Lung microvascular endothelial cell (primary cell): ENCODE measurements around the gene TMEM62. TPM values are rescaled to one million over a fixed set of nuclear protein-coding genes. Genes with fewer than 3 reads are reported as not detected.

ENCODE experiments used
- DNase-seq, 2 donors: peaks; one replicate each; pipeline versions ENCODE4 v3.0.0 to v3.0.0-alpha.2; 2010; ENCODE audit warnings: low read depth in 2 of 2
- total RNA-seq: library from RNA; depleted of rRNA; stranded (reverse); fragments of >200 nt; gene quantifications from 2 replicates; pipeline ENCODE4 v1.2.1, GENCODE V29; 2014

The TMEM62 gene
- total RNA-seq, result 10.0 and 12.3 TPM in 2 replicates

DNA sequence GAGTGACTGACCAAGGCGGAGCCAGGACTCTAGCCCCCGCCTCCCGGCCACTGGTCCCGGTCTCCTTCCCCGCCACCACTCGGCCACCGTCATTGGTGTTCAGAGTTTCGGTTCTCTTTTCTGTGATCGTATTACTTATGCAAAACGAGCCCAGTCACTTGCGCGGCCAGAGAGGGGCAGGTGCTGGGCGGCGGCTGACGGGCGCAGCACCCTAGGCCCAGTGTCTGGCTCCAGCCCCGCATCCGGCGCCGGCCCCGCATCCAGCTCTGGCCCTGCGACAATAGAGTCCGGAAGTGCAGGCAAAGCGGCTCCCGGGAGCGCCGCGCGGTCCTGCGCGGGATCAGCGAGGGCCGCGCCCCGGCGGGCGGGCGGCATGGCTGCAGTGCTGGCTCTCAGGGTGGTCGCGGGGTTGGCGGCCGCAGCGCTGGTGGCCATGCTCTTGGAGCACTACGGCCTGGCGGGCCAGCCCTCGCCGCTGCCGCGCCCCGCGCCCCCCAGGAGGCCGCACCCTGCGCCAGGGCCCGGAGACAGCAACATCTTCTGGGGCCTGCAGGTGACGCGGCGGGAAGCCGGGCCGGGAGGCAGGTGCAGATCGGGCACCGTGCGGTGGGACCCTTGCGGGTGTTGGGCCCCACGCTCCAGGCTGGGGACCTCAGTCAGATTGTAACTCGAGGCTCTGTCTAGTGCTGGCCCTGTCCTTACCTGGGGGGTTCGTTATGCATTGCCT is at the start of gene TMEM62:
TMEM62 (plus strand) TSS at position 157 of the 727 bp plus-strand sequence; CDS start at position 374, 217 bp downstream.
- DNase-seq, result peak; percentile 66 to 78

DNA sequence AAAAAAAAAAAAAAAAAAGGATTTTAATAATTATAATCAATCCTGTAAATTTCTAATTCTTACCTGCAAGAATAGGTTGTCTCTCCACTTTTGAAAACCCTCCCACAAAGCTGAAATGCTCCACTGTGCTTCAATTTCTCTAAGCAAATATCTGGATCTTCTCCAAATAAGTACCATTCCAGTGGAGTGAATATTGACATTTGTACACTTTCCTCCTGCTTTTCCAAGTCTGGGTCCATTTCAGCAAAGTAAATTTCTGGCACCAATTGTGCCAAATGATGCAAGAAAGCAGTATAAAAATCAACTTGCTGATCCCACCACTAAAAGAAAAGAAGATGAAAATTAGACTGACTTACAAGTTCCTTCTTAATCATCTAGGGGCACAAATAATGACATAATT is 47.5 kb upstream of the TMEM62 start:
- DNase-seq, result no peak

DNA sequence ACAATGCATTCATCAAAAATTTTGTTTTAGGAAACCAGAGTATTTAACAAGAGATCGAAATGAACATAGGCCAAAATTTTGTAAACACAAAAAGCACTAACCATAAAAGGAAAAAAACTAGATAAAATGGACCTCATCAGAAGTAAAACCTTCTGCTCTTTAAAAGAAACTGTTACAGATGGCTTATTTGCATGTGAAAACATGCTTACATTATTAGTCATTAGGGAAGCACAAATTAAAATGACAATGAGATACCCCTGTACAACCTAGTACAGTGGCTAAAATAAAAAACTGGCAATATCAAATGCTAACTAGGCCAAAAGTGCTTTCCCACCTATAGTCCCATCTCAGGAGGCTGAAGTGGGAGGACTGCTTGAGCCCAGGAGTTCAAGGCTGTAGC is 46.8 kb upstream of the TMEM62 start:
- DNase-seq, result no peak

DNA sequence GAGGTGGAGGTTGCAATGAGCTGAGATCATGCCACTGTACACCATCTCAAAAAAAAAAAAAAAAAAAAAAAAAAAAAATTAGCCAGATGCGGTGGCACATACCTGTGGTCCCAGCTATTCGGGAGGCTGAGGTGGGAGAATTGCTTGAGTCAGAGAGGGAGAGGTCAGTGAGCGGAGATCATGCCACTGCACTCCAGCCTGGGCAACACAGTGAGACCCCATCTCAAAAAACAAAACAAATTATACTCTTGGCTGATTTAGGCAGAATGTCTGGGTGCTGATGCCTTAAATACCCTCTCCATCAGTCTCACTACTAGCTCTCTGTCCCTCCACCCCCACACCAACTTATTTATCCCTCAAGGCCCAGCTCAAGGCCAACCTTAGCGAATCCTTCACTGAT is 41.5 kb upstream of the TMEM62 start:
- DNase-seq, result no peak

DNA sequence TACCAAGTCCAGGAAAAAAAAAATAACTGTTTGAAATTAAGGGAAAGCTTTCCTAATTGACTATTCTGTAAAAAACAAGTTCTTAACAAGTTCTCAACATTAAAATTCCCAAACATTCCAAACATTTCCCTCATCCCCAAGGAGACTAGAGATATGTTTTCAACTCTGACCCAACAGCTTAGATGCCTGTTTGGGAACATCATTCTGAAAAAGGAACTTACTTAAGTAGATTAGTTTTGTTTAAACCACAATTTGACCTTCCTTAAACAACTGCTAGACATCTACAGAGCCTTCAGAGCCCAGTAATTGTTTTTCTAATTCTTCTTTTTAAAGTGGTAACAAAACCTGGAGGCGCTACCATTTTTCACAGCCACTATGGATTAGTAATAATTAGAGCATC is 40.4 kb upstream of the TMEM62 start:
- peak in 1 of 2 donors; percentile 38 for DNase-seq

DNA sequence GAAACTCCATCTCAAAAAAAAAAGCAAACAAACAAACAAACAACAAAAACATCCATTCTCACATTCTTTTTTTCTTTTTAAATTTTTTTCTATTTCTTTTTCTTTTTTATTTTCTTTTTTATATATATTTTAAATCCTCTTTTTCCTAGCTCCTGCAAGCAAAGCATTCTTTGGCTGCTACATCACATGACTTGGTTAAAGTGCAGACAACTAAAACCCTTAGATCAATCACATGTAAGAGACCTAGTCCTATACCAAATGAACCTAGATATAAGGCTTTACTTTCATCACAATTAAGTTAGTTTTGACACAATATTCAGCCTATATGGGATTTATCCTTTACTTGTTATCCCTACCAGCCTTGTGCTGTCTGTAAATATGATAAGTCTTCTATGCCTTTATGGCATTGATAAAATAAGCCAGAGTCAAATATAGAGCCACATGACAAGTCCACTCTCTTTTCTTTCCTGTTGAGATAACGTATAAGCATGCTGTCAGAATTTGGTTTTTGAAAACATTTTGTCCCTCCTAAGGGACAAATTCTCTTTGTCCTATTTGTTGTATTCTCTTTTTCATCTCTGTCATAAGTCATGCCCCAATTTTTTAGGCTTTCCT is 38.9 kb upstream of the TMEM62 start:
- DNase-seq, result no peak

DNA sequence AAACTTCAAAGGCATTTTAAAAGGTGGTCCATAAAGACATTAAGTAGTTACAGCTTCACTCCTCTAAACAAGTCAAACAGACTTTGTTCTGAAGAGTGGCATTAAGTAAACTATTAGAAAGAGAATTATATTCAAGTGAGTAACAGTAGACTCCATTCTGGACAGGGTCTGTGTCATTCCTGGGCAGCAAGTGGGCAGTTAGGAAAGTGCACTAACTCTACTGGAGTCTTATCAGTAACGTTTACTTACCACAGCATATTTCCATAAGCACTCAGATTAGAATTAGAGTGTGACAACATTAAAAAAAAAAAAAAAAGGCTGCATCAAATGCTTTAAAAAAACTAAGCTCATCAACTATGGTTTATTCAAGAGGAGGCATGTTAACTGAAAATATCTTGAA is 38.1 kb upstream of the TMEM62 start:
- no peak for DNase-seq

DNA sequence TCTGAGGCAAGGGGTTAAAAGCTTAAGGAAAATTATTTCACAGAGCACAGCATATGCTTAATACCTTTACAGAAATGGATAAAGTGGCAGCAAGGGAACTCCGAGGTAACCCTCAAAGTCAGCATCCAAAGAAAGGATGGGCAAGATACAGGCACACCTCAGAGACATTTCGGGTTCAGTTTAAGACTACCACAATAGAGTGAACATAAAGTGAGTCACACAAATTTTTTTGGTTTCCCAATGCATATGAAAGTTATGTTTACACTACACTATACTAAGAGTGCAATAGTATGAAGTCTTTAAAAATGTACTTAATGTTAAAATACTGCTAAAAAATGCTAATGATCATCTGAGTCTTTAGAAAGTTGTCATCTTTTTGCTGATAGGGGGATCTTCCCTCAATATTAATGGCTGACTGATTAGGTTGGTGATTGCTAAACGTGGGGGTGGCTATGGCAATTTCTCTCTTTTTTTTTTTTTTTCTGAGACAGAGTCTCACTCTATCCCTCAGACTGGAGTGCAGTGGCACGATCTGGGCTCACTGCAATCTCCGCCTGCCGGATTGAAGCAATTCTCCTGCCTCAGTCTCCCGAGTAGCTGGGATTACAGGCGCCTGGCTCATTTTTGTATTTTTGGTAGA is 37.6 kb upstream of the TMEM62 start:
- no peak for DNase-seq

DNA sequence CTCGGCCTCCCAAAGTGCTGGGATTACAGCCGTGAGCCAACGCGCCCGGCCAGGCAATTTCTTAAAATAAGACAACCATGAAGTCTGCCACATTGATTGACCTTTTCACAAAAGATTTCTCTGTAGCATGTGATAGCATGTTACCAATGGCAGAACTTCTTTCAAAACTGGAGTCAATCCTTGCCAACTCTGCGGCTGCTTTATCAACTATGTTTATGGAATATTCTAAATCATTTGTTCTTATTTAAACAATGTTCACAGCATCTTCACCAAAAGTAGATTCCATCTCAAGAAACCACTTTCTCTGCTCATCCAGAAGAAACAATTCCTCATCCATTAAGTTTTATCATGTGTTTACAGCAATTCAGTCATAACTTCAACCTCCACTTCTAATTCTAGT is 37.0 kb upstream of the TMEM62 start:
- no peak for DNase-seq

DNA sequence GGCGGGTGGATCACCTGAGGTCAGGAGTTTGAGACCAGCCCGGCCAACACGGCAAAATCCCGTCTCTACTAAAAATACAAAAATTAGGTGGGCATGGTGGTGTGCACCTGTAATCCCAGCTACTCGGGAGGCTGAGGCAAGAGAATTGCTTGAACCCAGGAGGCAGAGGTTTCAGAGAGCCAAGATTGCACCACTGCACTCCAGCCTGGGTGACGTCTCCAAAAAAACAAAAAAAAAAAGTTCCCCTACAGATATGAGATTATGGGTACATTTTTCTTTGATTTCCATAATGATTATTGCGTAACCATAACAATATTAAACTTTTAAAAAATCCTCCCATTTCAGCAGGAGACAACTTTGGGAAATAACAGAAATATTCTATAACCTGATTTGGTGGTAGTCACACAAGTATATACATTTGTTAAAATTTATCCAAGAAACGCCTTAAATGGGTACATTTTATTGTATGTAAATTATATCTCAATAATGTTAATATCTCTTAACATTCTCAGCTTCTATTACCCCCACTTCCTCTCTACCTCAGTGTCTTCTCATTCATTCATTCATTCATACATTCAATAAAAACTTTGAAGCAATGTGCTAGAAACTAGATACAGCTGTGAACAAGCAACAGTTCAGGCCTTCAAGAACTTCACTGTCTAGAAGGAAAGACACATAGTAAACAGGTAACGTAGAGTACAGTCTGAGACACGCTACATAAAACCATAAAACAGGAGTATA is 34.1 kb upstream of the TMEM62 start:
- DNase-seq, result no peak

DNA sequence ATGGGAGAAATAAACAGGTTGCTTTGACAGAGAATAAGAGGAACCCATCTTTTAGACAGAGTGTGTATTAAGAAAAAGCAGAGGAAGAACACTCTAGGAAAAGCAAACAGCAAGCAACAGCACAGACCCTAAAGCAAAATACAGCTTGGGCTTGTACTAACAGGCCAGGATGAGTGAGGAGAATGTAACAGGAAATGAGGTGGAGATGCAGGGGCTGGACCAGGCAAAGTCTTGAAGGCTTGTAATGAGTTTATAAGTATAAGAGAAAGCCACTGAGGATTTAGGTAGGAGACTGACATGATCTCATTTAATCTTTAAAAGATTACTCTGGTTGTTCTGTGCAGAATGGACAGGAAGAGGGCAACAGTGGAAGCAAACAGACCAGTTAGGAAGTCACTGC is 32.4 kb upstream of the TMEM62 start:
- DNase-seq, result peak in 1 of 2 donors; percentile 9

DNA sequence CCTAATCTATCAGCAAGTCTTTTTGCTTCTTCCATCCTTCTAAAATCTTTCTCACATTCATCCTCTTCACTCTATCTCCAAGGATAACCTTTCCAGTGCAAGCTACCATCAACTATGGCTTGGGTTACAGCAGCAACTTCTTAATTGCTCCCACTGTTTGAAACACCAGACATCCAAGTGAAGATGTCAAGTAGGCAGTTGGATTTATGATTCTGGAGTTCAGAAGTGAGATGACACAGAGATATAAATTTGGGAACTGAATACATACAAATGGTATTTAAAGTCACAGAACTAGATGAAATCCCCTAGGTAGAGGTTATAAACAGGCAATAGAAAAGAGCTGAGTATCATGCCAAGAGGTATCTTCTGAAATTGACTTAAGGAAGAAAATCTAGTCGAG is 31.2 kb upstream of the TMEM62 start:
- no peak for DNase-seq

DNA sequence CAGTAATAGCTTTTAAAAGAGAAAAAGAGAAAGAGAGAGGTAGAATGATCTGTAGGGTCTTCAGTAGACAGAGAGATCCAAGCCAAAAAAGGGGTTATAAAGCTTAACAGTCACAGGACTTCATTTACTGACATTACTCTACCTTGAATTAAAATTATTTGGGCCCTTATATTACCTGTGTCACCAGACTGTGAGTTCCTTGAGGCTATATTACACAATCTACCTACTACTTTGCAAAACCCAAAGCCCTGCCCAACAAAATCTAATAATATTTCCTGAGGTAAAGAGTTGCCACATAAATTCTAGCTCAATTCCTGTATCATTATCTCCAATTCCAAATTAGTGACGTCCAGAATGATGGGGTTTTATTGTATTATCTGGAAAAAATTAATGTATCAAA is 29.5 kb upstream of the TMEM62 start:
- DNase-seq, result no peak

DNA sequence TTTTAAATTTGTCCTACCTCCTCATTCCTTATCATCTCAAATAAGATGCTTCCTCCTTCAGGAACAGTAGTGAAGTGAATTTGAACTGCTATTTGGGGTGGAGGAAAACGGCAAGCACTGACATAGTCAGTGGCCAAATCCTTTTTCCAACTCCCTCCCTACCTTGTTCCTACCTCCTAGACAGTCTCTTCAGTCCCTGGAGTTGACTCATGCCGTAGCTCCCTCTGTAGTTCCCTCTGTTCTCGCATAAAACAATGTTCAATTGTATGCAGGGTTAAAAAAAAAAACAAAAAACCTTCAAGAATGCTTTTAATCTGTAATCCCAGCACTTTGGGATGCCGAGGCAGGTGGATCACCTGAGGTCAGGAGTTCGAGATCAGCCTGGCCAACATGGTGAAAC is 29.0 kb upstream of the TMEM62 start:
- peak in 1 of 2 donors; percentile 8 for DNase-seq

DNA sequence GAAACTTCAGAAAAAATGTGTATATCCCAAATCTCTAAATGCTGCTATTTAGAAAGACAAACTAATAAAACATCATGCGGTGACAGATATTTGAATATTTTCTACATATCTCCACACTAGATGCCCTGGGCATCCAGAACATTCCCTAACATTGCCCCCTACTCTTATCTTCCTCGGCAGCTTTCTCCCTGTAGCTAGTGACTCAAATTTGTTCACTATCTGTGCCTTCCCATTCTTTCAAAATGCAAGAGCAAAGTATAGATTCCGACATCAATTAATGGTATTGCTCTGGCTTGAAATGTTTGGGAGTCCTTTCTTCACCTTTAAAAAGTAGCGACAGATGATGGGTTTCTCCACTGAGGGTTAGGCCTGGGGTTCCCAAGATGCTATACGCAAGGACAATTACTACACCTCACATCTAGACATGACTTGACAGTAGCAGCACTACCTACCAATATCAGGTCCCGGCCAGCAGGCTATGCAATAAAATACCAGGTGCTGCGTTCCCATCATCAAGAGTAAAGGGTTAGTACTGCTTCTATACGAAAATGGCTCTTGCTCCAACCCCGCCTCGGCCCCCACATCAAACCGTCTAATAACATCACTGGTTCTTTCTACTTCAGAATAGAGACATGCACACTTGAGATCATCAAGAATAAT is 28.2 kb upstream of the TMEM62 start:
- DNase-seq, result peak; percentile 28 to 45

DNA sequence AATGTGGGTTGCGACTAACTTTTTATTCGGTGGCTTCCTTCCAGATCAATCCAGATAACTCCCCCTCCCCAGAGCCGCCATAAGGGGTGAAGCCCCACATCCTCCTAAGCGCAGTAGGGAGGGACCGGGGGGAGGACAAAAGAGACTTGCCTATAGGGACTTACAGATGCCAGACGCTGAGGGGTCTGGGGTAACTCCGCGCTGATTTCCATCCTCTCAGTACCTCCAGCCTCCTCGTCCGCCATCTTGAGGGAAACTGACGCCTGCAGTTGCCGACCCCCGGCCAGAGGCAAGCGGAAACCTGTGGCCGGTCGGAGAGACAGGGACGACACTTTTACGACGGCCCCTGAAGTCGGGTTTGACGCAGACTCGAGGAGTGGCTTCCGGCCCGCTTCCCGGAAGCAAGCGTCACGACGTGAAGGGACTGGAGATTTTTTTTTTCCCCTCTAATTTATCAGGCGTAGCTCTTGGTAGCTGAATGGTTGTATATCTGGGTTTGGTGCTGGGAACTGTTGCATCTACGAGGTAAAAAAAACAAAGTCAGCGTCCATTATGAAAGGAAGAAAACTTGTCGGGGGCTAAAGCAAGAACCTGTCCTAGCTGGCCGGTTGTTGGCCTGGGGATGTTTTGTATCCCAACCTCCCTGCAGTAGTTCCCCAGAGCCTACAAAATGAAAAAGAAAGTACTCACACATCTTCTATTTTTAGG is 27.5 kb upstream of the TMEM62 start, which contains the start of gene UBR1:
UBR1 (minus strand) TSS at position 261 of the 708 bp plus-strand sequence; CDS start at position 245, 16 bp downstream.
- DNase-seq, result peak; percentile 95 to 96

DNA sequence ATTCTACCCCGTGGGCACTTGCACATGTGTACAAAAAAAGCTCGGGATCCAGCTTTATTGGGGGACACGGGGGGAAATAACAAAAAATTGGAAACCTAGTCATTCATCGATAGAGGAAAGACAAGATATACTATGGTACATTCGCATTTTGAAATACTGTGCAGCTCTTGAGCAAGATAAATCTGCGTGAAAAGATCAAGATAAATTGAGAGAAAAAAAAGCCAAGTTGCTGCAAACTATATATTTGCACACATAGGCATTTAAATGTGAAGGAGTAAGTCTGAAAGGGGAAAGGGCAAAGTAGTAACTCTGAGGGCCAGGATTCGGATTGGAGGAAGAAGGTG is 26.9 kb upstream of the TMEM62 start:
- no peak for DNase-seq

DNA sequence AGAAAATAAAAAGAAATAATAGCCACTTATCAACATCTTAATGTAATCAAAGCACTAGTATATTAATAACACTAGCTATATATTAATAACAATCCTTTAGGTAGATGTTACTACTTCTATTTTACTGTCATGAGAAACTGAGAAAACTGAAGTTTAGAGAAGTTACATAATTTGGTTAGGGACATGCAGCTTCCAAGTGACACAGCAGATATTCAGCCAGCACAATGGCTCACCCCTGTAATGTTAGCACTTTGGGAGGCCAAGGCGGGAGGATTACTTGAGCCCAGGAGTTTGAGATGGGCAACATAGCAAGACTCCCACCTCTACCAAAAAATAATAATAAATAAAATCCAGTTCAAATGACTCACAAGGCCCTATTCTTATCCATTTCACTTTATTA is 25.6 kb upstream of the TMEM62 start:
- DNase-seq, result no peak

DNA sequence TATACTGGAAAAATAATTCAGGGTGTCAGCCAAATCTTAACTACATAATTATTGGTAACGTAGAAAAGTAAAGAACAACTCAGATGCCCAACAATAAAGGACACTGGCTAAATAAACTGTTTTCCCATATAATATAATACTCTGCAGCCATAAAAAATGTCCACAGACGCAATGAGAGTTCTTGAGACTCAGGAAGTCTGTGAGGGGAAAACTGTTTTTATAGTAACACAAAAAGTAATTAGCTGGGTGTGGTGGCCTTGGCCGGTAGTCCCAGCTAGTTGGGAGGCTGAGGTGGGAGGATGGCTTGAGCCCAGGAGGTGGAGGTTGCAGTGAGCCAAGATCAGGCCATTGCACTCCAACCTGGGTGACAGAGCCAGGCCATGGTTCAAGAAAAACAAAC is 22.0 kb upstream of the TMEM62 start:
- no peak for DNase-seq

DNA sequence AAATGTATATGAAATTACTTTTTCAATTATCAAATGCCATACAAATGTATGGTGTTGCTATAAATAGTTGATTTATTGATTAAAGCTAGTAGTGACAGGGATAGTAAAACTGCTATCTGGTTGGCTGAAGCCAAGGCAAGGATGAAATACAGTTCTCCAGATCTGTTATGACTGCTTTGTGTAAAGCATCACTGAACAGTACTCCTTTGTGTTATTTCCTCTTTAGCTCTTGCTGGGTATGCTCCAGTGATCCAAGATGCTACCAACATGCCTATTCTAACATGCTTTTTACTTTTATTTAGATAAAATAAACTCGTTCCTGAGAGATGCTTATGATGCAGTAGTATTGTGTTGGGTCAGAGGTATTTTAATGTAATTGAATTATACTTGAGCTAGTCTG is 15.1 kb upstream of the TMEM62 start:
- no peak for DNase-seq

DNA sequence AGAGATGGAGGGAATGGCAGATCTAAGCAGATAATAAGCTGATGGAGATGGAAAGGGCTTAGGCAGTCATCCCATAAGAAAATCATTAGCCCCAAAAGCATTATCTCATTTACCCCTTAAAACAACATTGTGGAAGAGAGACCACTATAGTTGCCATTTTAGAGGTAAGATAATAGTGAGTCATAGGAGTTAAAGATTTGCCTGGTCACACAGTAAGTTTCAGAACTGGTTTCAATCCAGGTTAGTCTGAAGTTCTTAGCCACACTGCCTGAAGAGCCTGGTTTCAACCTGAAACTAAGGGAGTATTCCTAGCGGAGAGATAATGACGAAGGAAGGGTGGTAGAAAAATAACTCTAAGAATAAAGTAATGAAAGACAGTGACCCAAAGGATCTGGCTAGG is 14.6 kb upstream of the TMEM62 start:
- DNase-seq, result no peak
